MM.1S (cell line): ENCODE results near the gene CORO1C.

Experiments
- CTCF ChIP-seq: fragments of 300-600 bp; sonication (generic); IDR thresholded peaks from 2 replicates; pipeline ENCODE4 v1.5.1; 2016; ENCODE audit warnings: antibody characterized with exemption, low read length, mixed read lengths
- EZH2phosphoT487 ChIP-seq: fragments of 300-600 bp; sonication (generic); IDR thresholded peaks from 2 replicates; pipeline ENCODE4 v1.6.1; 2018; ENCODE audit warnings: antibody characterized with exemption, low read length

DNA sequence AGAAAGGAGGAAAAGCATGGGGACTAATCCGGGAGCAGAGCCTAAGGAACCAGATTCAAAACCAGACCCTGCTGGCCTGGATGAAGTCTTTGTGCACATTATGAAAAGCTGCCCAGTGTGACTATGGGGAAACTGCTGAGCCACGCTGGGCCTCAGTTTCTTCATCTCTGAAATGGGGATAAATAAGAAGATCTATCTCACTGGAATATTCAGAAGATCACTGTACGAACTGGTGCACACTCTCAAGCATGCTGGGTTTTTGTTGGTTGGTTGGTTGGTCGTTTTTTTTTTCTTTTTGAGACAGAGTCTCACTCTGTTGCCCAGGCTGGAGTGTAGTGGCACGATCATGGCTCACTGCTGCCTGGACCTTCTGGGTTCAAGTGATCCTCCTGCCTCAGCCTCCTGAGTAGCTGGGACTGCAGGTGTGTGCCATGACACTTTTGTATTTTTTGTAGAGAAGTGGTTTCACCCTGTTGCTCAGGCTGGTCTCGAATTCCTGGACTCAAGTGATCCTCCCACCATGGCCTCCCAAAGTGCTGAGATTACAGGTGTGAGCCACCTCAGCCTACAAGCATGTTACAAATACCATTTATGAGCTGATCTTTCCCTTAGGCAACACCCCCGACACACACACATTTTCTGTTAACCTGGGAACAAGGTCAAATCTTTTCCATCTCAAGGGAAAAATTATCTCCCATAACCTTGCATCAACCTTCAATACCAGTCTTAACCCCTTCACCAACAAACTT, 33.4 kb upstream of the CORO1C start:
- TF ChIP-seq CTCF: no peak
- no peak for TF ChIP-seq EZH2phosphoT487
